GM21526 (cell line): Measurements from ENCODE around the gene PCED1A.
"Not testable (repeated sequence)": the region's sequence is repeated elsewhere in the genome, so short reads cannot be mapped to it uniquely, and the experiment has no call there.

ENCODE experiments used
- ATAC-seq: cut with Tn5 transposase; IDR thresholded peaks from one replicate; pipeline ENCODE4 v1.9.1; 2021; ENCODE audit warnings: moderate library complexity; ENCODE audit not compliant: unreplicated experiment, low FRiP score

PCED1A gene

DNA sequence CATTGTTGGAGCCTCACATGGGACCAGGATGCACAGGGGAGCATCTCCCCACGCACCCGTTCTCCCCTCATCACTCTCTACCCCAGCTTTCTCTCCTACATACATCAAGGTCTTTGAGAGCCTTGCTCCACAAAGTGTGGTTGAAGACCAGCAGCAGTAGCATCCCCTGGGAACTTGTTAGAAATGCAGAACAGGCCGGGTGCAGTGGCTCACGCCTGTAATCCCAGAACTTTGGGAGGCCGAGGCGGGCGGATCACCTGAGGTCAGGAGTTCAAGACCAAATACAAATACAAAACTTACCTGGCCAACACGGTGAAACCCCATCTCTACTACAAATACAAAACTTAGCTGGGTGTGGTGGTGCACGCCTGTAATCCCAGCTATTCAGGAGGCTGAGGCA lies 32.5 kb downstream of the PCED1A start:
- ATAC-seq, result not testable (repeated sequence)

- ATAC-seq, result no peak
These were observed 33.4 kb downstream of the PCED1A start for GRCh38 chr20:2807019-2807418.

- ATAC-seq, result no peak
These were observed 34.1 kb downstream of the PCED1A start for GRCh38 chr20:2806351-2806701.

- ATAC-seq, result no peak
These were observed 34.6 kb downstream of the PCED1A start for GRCh38 chr20:2805689-2806350.

DNA sequence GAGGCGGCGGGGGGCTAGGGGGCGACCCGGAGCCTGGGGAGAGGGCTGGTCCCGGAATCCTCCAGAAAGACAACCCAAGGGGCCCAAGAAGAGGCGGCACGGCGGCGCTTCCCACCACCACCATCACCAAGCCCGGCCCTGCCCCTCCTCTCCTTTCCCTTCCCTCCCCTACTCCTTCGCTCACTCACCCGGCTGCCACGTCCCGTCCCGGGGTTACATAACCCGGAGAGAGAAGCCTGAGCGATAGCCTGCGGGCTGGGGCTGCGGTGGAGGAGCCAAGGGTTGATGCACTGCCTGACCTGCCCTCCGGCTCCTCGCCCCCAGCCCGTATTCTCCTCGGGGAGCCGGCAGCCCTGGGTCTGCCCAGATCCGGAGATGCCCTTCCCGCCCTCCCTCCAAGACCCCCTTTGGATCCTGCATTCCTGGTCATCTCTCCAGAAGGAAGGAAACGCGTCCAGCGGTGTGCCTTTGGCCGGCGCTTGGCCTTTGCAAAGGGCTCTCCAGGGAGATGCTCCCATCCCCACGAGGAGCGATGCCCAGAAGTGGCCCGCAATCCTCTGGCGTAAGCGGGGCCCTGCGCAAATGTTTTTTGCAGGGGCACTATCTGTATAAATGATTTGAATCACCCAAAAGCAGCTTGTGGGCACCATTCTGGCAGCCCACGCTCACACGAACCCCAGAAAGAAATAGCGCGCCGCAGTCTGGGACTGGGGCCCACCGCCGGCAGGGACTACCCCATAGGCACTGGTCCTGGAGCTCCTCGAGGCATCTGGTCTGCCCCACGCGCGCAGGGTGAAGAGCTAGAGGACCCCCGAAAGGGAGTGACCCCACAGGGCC lies 35.4 kb downstream of the PCED1A start:
- no peak for ATAC-seq

DNA sequence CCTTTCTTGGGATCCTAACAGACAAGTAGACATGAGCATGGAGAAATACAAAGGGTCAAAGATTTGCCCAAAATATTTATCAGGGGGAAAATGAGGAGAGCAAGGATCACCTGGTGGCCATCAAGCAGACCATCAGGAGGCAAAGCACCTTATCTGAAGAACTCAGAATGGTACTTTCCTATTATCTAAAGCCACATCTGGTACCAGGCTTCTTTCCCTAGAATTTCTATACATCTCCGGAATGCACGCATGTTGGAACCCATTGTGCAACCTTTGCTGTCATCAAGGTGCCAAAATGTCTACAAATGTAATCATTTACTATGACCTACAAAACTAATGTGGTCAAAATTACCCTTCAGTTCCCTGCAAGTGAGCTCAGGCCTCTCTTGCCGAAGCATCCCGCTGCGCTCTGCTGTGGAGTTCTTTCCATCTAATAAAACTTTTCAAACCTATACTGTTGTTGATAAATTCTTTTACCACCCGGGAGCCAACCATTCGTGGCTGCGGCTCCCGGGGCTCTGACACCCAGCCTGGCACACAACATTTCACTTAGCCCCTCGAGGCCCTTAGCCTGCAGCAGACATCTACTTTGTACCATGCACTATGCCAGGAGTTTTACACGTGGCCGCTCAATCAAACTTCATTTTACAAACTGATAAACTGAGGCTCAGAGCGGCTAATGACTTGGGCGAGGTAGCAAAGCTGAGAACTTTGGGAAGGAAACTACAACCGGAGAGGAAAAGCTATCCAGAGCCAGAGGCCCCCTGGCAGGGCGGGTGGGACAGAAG lies 36.2 kb downstream of the PCED1A start:
- no peak for ATAC-seq

- no peak for ATAC-seq
These were observed 39.1 kb downstream of the PCED1A start for GRCh38 chr20:2801286-2801728.

DNA sequence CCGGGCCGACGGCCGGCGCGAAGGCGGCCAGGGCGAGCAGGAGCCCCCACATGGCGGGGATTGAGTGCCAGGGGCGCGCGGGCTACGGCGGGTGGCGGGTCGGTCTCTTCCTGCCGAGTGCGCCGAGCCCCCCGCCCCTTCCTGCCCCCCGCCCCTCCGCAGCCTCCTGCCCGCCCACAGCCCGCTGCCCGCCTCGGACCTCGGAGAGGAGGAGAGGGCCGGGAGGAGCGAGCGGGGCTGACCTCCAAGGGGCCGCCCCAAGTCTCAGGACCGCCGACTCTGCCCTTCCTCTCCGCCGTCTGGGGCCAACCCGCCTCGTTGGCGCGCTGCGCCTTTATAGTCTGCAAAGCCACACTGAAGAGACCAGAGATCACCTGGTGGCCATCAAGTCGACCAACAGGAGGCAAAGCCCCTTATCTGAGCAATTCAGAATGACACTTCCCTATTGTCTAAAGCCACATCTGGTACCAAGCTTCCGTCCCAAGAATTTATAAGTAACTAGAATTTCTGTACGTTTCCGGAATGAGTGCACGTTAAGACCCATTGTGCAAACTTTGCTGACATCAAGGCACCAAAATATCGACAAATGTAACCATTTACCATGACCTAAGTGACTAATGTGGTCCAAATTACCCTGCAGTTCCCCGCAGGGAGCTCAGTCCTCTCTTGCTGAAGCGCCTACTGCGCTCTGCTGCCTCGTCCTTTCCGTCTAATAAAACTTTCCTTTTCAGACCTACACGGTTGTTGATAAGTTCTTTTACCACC lies 39.8 kb downstream of the PCED1A start, which contains the start of gene CPXM1:
TSS of gene CPXM1 (minus strand) at position 107 of the 765 bp plus-strand sequence. CDS start at position 52, 55 bp downstream.
- no peak for ATAC-seq

GRCh38 chr20:2799688-2800520 lies 40.6 kb downstream of the PCED1A start:
- ATAC-seq, result no peak

DNA sequence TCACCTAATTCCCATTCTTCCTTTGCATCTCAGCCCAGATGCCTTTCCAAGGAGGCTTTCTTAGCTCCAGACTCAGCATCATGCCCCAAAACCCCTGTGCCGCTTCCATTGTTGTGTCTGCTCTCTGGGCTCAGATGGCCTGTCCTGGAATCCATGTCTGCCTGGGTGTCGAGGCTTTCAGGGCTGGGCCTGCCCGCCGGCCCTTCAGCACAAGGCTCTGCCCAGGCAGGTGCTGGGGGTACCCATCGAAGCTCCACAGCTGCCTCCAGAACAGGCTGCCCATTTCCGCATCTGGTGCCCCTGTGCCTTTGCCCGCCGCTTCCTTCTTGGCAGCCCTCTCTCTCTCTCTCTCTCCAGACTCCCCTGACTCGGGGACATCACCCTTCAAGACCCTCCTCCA lies 41.2 kb downstream of the PCED1A start:
- ATAC-seq, result no peak

- no peak for ATAC-seq
These were observed 41.6 kb downstream of the PCED1A start for GRCh38 chr20:2798814-2799213.

DNA sequence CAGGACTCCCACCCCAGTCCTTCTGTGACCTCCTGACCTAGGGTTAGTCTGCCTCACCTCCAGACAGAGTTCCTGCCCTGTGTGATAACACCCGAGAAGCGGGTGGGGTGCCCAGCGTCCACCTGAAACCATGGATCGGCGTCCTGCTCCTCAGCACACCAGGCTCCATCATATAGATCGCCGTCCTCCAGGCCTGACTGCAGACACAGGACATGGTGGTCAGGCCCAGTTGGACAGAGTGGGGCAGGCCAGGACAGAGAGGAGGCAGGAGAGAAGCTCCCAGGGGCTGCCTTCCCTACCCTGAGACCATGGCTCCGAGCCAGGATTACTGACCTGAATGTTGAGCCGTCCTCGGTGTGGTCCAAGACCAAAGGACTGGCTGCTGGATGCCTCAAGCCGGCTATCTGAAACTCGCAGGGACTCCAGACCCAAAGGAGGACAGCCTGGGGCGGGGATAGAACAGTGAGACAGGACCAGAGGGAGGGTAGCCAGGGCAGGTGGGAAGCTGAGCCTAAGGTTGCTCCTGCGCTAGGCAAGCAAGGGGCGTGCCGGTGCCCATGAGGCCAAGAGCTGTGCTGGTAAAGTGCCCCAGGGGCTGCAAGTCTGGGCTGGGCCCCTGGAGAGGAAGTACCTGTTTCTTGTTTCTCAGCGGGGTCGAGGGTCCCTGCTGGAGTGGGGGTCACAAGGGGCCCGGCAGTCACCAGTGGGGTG lies 42.2 kb downstream of the PCED1A start:
- ATAC-seq, result no peak

- no peak for ATAC-seq
These were observed 43.1 kb downstream of the PCED1A start for GRCh38 chr20:2797136-2797983.

GRCh38 chr20:2796011-2796660 lies 44.3 kb downstream of the PCED1A start:
- ATAC-seq, result no peak

DNA sequence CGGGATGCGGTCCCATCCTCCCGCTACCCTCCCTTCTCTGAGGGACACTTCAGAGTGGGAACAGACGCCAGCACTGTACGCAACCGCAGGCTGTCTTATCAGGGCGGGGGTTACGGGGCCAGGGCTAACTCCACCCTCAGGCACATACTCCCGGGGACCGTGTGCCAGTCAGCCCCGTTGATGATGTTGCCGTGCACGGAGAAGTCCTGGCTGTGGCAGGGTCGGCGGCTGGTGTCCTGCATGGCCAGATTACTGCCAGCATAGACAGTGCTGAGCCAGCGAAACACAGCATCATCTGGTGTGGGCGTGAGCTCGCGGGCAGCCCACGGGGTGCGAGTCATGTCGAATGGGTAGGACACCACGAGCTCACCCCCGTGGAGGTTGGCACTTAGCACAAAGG lies 45.0 kb downstream of the PCED1A start:
- ATAC-seq, result no peak

GRCh38 chr20:2794866-2795447 lies 45.5 kb downstream of the PCED1A start:
- no peak for ATAC-seq

- no peak for ATAC-seq
These were observed 46.2 kb downstream of the PCED1A start for GRCh38 chr20:2794202-2794748.
